Natural killer cell (primary cell): ENCODE measurements around the gene TRIP10. TPM values are rescaled to one million over a fixed set of nuclear protein-coding genes. Genes with fewer than 3 reads are reported as not detected.
A peak's percentile ranks its signal among the peaks of the same experiment; 100 is the strongest.

Experiments
- ATAC-seq, 3 donors: fragments of 150-1000 bp in 2 of 3; fragments of 200-7000 bp in 1 of 3; cut with Tn5 transposase; 1 replicate in 1 of 3; 2 replicates in 2 of 3; pipeline ENCODE4 v1.10.0; 2021; ENCODE audit warnings: mild to moderate bottlenecking in 2 of 3, moderate library complexity in 2 of 3
- DNase-seq, 2 donors: peaks; one replicate each; pipeline versions ENCODE4 v3.0.0 to v3.0.0-alpha.2; 2013 to 2021; ENCODE audit warnings: mixed read lengths in 1 of 2
- H3K27ac ChIP-seq: one replicate; pipeline ENCODE4 v1.5.1; 2013; ENCODE audit warnings: mild to moderate bottlenecking, low read length
- H3K27me3 ChIP-seq: one replicate; pipeline ENCODE4 v1.6.1; 2013; ENCODE audit warnings: low read length; ENCODE audit not compliant: control insufficient read depth, insufficient read depth
- H3K36me3 ChIP-seq: one replicate; pipeline ENCODE4 v1.6.1; 2013; ENCODE audit warnings: low read length; ENCODE audit not compliant: control insufficient read depth, insufficient read depth
- H3K4me1 ChIP-seq: one replicate; pipeline ENCODE4 v1.6.1; 2013; ENCODE audit warnings: low read length; ENCODE audit not compliant: control insufficient read depth, insufficient read depth
- H3K4me3 ChIP-seq: one replicate; pipeline ENCODE4 v1.5.1; 2013; ENCODE audit warnings: low read length
- H3K9me3 ChIP-seq: one replicate; pipeline ENCODE4 v1.6.1; 2013; ENCODE audit warnings: low read length; ENCODE audit not compliant: control insufficient read depth, insufficient read depth
- H3K27ac Mint-ChIP-seq, 2 donors: one replicate each; pipeline ENCODE4 v1.8.0; 2022; ENCODE audit warnings: mild to moderate bottlenecking in 2 of 2, mixed read lengths in 2 of 2, moderate library complexity in 1 of 2
- H3K27me3 Mint-ChIP-seq, 2 donors: one replicate each; pipeline ENCODE4 v1.8.0; 2022; ENCODE audit warnings: low read depth in 2 of 2, mixed read lengths in 2 of 2
- H3K36me3 Mint-ChIP-seq: one replicate; pipeline ENCODE4 v1.8.0; 2022; ENCODE audit warnings: mixed read lengths
- H3K4me1 Mint-ChIP-seq, 2 donors: one replicate each; pipeline ENCODE4 v1.8.0; 2022; ENCODE audit warnings: mixed read lengths in 2 of 2
- H3K4me3 Mint-ChIP-seq: one replicate; pipeline ENCODE4 v1.8.0; 2022; ENCODE audit warnings: mild to moderate bottlenecking, moderate library complexity, mixed read lengths
- H3K9me3 Mint-ChIP-seq, 2 donors: one replicate each; pipeline ENCODE4 v1.8.0; 2022; ENCODE audit warnings: mixed read lengths in 2 of 2
- CTCF ChIP-seq: fragments of 200-600 bp; IDR thresholded peaks from one replicate; pipeline ENCODE4 v1.8.0; 2022; ENCODE audit warnings: antibody characterized with exemption
- WGBS: methylation state at CpG from one replicate; pipeline ENCODE4 v1.1.7; 2013; ENCODE audit warnings: missing lambda C conversion rate; ENCODE audit not compliant: insufficient coverage; 5-methylcytosine and 5-hydroxymethylcytosine counted together
- intact Hi-C: fragments of 100-400 bp; cut with micrococcal nuclease; formaldehyde crosslinking; loops from one replicate; pipeline ENCODE4 v1.14.2; 2022
- total RNA-seq, 4 donors: library from RNA; stranded (reverse); fragments of 120-200 nt in 1 of 4; gene quantifications; one replicate each; pipeline versions ENCODE4 v1.2.3 to v1.2.4, GENCODE V29; 2013 to 2022

The TRIP10 gene
- total RNA-seq, 3 donors from 2014 or later (not counting 1 experiment from before 2014, with no cell fraction given) = 1.0 to 5.2 (median 3.3) TPM

GRCh38 chr19:6765738-6766356 lies 26.4 kb downstream of the TRIP10 start:
- Mint-ChIP-seq H3K27ac (peak overlapping the region; percentile 85 to 96), H3K36me3 (no peaks in the 10 kb centered on the region), H3K27me3 (no peaks in the 10 kb centered on the region), H3K4me1 (peaks cover 24 to 31% of the 10 kb centered on the region in 2 donors), H3K9me3 (no peaks in the 10 kb centered on the region), H3K4me3 (peak overlapping the region; percentile 90)
- DNase-seq (peak in 1 of 2 donors; percentile 53), ATAC-seq (no peak)
- intact Hi-C loops = no loop called here
- no peaks in the 10 kb centered on the region for H3K27me3 ChIP-seq
- H3K4me1 ChIP-seq = peaks cover 35% of the 10 kb centered on the region
- WGBS = 50% methylated on average over 8 of the region's 8 CpGs
- H3K36me3 ChIP-seq = peaks cover 6% of the 10 kb centered on the region
- TF ChIP-seq CTCF = no peak
- H3K4me3 ChIP-seq = no peak overlapping the region
- peak overlapping the region; percentile 96 for H3K27ac ChIP-seq
- no peaks in the 10 kb centered on the region for H3K9me3 ChIP-seq

GRCh38 chr19:6766357-6767080 lies 27.0 kb downstream of the TRIP10 start:
- peaks cover 25 to 33% of the 10 kb centered on the region in 2 donors for H3K4me1 Mint-ChIP-seq
- peak overlapping the region; percentile 85 to 96 for H3K27ac Mint-ChIP-seq
- H3K9me3 Mint-ChIP-seq = no peaks in the 10 kb centered on the region

GRCh38 chr19:6767081-6767356 lies 27.5 kb downstream of the TRIP10 start:
- Mint-ChIP-seq H3K27me3 (no peaks in the 10 kb centered on the region), H3K36me3 (no peaks in the 10 kb centered on the region), H3K4me3 (peak overlapping the region; percentile 90), H3K4me1 (peaks cover 30 to 38% of the 10 kb centered on the region in 2 donors), H3K27ac (peak overlapping the region; percentile 85 to 96), H3K9me3 (peaks cover 0 to 3% of the 10 kb centered on the region in 2 donors)
- DNase-seq (peak in 1 of 2 donors; percentile 82), ATAC-seq (peak in 1 of 3 donors; percentile 8)
- intact Hi-C loops = loop anchor here (1.0 kb wide), 4 partner anchors 14 to 95 kb away; no protein-coding TSS in a partner anchor
- Histone ChIP-seq H3K4me1 (peaks cover 38% of the 10 kb centered on the region), H3K4me3 (peak overlapping the region; percentile 65), H3K27ac (peak overlapping the region; percentile 96), H3K27me3 (no peaks in the 10 kb centered on the region), H3K36me3 (no peaks in the 10 kb centered on the region), H3K9me3 (no peaks in the 10 kb centered on the region)
- WGBS = under 1% methylated on average over 15 of the region's 15 CpGs
- TF ChIP-seq CTCF = no peak

More at GRCh38 chr19:6766357-6767080, 27.0 kb downstream of the TRIP10 start:
- Mint-ChIP-seq H3K36me3 (no peaks in the 10 kb centered on the region), H3K4me3 (peak overlapping the region; percentile 90), H3K27me3 (no peaks in the 10 kb centered on the region)
- WGBS = 62% methylated on average over 16 of the region's 16 CpGs
- Histone ChIP-seq H3K27me3 (no peaks in the 10 kb centered on the region), H3K4me3 (peak overlapping the region; percentile 65), H3K36me3 (peaks cover 3% of the 10 kb centered on the region), H3K4me1 (peaks cover 35% of the 10 kb centered on the region), H3K27ac (peak overlapping the region; percentile 96), H3K9me3 (no peaks in the 10 kb centered on the region)
- TF ChIP-seq CTCF = no peak
- ATAC-seq (no peak), DNase-seq (peak in 1 of 2 donors; percentile 43)
- intact Hi-C loops = loop anchor here (1.0 kb wide), 4 partner anchors 13 to 96 kb away; no protein-coding TSS in a partner anchor
